Heart right ventricle (tissue), 16 donors: ENCODE results near the gene FAM89A. TPM values are rescaled to one million over a fixed set of nuclear protein-coding genes. Genes with fewer than 3 reads are reported as not detected.
A peak's percentile ranks its signal among the peaks of the same experiment; 100 is the strongest.
"Not testable (repeated sequence)": the region's sequence is repeated elsewhere in the genome, so short reads cannot be mapped to it uniquely, and the experiment has no call there.

Source experiments
- ATAC-seq, 8 donors: fragments of 200-7000 bp; cut with Tn5 transposase; one replicate each; pipeline ENCODE4 v1.9.1; 2020; ENCODE audit warnings: mild to moderate bottlenecking in 8 of 8, moderate library complexity in 8 of 8, moderate number of reproducible peaks in 1 of 8
- DNase-seq, 2 donors: peaks; one replicate each; pipeline ENCODE4 v3.0.0-alpha.2; 2020
- H3K27ac ChIP-seq, 10 donors: fragments of 200-600 bp; sonication (generic) in 2 of 10; one replicate each; pipeline versions ENCODE4 v1.5.0 to v1.8.0; 2020 to 2022; ENCODE audit warnings: mild to moderate bottlenecking in 3 of 10
- H3K27me3 ChIP-seq, 7 donors: fragments of 200-600 bp; one replicate each; pipeline ENCODE4 v1.8.0; 2021 to 2022; ENCODE audit warnings: mild to moderate bottlenecking in 2 of 7
- H3K36me3 ChIP-seq, 9 donors: fragments of 200-600 bp; sonication (generic) in 1 of 9; one replicate each; pipeline versions ENCODE4 v1.5.0 to v1.8.0; 2020 to 2022; ENCODE audit warnings: mild to moderate bottlenecking in 2 of 9
- H3K4me1 ChIP-seq, 9 donors: fragments of 200-600 bp; sonication (generic) in 1 of 9; one replicate each; pipeline versions ENCODE4 v1.5.0 to v1.8.0; 2020 to 2022; ENCODE audit warnings: mild to moderate bottlenecking in 4 of 9
- H3K4me3 ChIP-seq, 10 donors: fragments of 200-600 bp; sonication (generic) in 2 of 10; one replicate each; pipeline versions ENCODE4 v1.5.0 to v1.8.0; 2020 to 2022; ENCODE audit warnings: mild to moderate bottlenecking in 7 of 10, moderate library complexity in 2 of 10
- H3K9me3 ChIP-seq, 11 donors: fragments of 200-600 bp in 10 of 11; sonication (generic) in 2 of 11; one replicate each; pipeline versions ENCODE4 v1.5.0 to v1.8.0; 2013 to 2022; ENCODE audit warnings: mild to moderate bottlenecking in 2 of 11, control low read depth in 1 of 11, moderate library complexity in 1 of 11
- CTCF ChIP-seq, 9 donors: fragments of 200-600 bp; sonication (generic) in 2 of 9; IDR thresholded peaks; one replicate each; pipeline versions ENCODE4 v1.5.0 to v1.8.0; 2021 to 2022; ENCODE audit warnings: antibody characterized with exemption in 9 of 9, mild to moderate bottlenecking in 5 of 9, moderate library complexity in 1 of 9
- WGBS, 2 donors: extraction: QIAGEN DNeasy Blood & Tissue Kit; methylation state at CpG; one replicate each; pipeline ENCODE4 v1.1.7; 2013; ENCODE audit warnings: inconsistent platforms in 1 of 2; 5-methylcytosine and 5-hydroxymethylcytosine counted together
- intact Hi-C, 10 donors: fragments of 100-400 bp; cut with DNase I; formaldehyde crosslinking; loops; one replicate each; pipeline versions ENCODE4 v1.11.1 to v1.14.2; 2022
- polyA plus RNA-seq, 2 donors: library from polyadenylated mRNA; stranded (reverse); fragments of 200-250 nt; gene quantifications; one replicate each; pipeline ENCODE4 v1.2.3, GENCODE V29; 2013
- total RNA-seq, 10 donors: library from RNA; stranded (reverse); fragmentation: NEBNext Ultra II Directional in 3 of 10; extraction: Animal tissue kit (Norgen Biotek cat#: 25700) in 3 of 10; gene quantifications; one replicate each; pipeline versions ENCODE4 v1.2.1 to v1.2.4, GENCODE V29; 2021 to 2023
- donor health status: Arrhythmogenic right ventricular cardiomyopathy.
- donor health status: ischemic (EF 13 %, LVEDD 7.1; RV severe dilation, severe dysfunction).
- donor health status: healthy with polysubstance abuse.
- donor health status: DM: no; HTN: yes; CAD: no.
- donor health status: DM: no; HTN: no; CAD: no.
- donor health status: ischemic (EF 25% LVEDD 6.9; RV normal size, moderate dysfunction).
- donor health status: ischemic (EF 25% LVEDD 5.7; RV mildly dilated, moderate dysfunction).
- donor health status: healthy.
- donor health status: DM: yes; HTN: yes; CAD: no.
- donor health status: Ischemic cardiomyopathy.
- donor health status: ischemic (EF 35%, LVEDD 5.7; RV mildly dilated, moderate dysfunction).
- donor health status: nonischemic (EF 11% LVEDD 7.7; RV severe dilation, severe dysfunction).
- donor health status: DM: yes; HTN: yes; CAD: no.
- donor health status: PGD.
- donor health status: ischemic (EF 29% LVEDD 5.4; RV normal size, mild dysfunction).
- donor health status: nonischemic (EF 23%, LVEDD 6.1; RV moderate dilation, normal function).

The FAM89A gene
- total and polyA plus RNA-seq, 12 donors: 4.1 to 14.3 (median 5.3) TPM

- H3K4me1 ChIP-seq: peaks cover under 1 to 39% (median 16%) of the 10 kb centered on the region in 9 donors
- no peaks in the 10 kb centered on the region for H3K9me3 ChIP-seq
- no peak for TF ChIP-seq CTCF (IDR thresholded peaks at IDR 0.05)
- peaks cover 0 to 21% (median 7%) of the 10 kb centered on the region in 7 donors for H3K27me3 ChIP-seq
- 87 to 92% methylated on average over 1 of the region's 1 CpG for WGBS, 2 donors
- no peak overlapping the region for H3K27ac ChIP-seq
- intact Hi-C loops: loop anchor here in 1 of 10 donors (5.0 kb wide), 1 partner anchor 58 kb away; the partner anchor contains the start of genes ARV1 and TTC13
- DNase-seq (no peak), ATAC-seq (no peak)
- no peaks in the 10 kb centered on the region for H3K36me3 ChIP-seq
- H3K4me3 ChIP-seq: no peak overlapping the region
Observed at GRCh38 chr1:231035799-231036198, 4.3 kb downstream of the FAM89A start.

- DNase-seq: no peak
- no peak for ATAC-seq
- Histone ChIP-seq H3K4me3 (no peak overlapping the region), H3K27ac (no peak overlapping the region), H3K27me3 (peaks cover 0 to 12% (median 0%) of the 10 kb centered on the region in 7 donors), H3K9me3 (no peaks in the 10 kb centered on the region), H3K36me3 (no peaks in the 10 kb centered on the region), H3K4me1 (peaks cover 0 to 34% (median 11%) of the 10 kb centered on the region in 9 donors)
- intact Hi-C loops: no loop called here
- 40 to 44% methylated on average over 7 of the region's 7 CpGs for WGBS, 2 donors
- TF ChIP-seq CTCF (IDR thresholded peaks at IDR 0.05): no peak
Observed at GRCh38 chr1:231032963-231033362, 7.1 kb downstream of the FAM89A start.

- Histone ChIP-seq H3K27ac (peak overlapping the region in 3 of 10 donors; percentile 17 to 69 (median 41)), H3K9me3 (no peaks in the 10 kb centered on the region), H3K4me3 (no peak overlapping the region), H3K4me1 (peaks cover 0 to 23% (median 8%) of the 10 kb centered on the region in 9 donors), H3K27me3 (peaks cover 0 to 6% (median 0%) of the 10 kb centered on the region in 7 donors), H3K36me3 (no peaks in the 10 kb centered on the region)
- ATAC-seq (no peak), DNase-seq (no peak)
- 86 to 89% methylated on average over 6 of the region's 6 CpGs for WGBS, 2 donors
- TF ChIP-seq CTCF (IDR thresholded peaks at IDR 0.05): no peak
- intact Hi-C loops: no loop called here
Observed at GRCh38 chr1:231029841-231030240, 10.2 kb downstream of the FAM89A start.

- WGBS, 2 donors: 91 to 92% methylated on average over 4 of the region's 4 CpGs
- ATAC-seq, H3K9me3 ChIP-seq, H3K4me3 ChIP-seq, H3K36me3 ChIP-seq, intact Hi-C loops, DNase-seq, H3K27me3 ChIP-seq: not testable (repeated sequence)
- H3K27ac ChIP-seq: peak overlapping the region in 6 of 10 donors; percentile 17 to 69 (median 40)
- H3K4me1 ChIP-seq: peaks cover 0 to 23% (median 8%) of the 10 kb centered on the region in 9 donors
Observed at GRCh38 chr1:231029247-231029646, 10.8 kb downstream of the FAM89A start.

- H3K27ac ChIP-seq: peak overlapping the region in 7 of 10 donors; percentile 31 to 69 (median 40)
- peak overlapping the region in 3 of 10 donors; percentile 10 to 26 (median 21) for H3K4me3 ChIP-seq
- TF ChIP-seq CTCF (IDR thresholded peaks at IDR 0.05): no peak
- intact Hi-C loops: no loop called here
- peaks cover 0 to 23% (median 8%) of the 10 kb centered on the region in 9 donors for H3K4me1 ChIP-seq
- ATAC-seq (peak; percentile 49 to 84 (median 72)), DNase-seq (peak in 1 of 2 donors; percentile 37)
- H3K9me3 ChIP-seq: no peaks in the 10 kb centered on the region
- H3K36me3 ChIP-seq: no peaks in the 10 kb centered on the region
- WGBS, 2 donors: 60 to 69% methylated on average over 7 of the region's 7 CpGs
- peaks cover 0 to 6% (median 0%) of the 10 kb centered on the region in 7 donors for H3K27me3 ChIP-seq
Observed at GRCh38 chr1:231028682-231029081, 11.4 kb downstream of the FAM89A start.
